SU-DHL-6 (cell line): ENCODE results near the gene DAAM1.

ENCODE experiments used
- EZH2phosphoT487 ChIP-seq: fragments of 200-600 bp; sonication (generic), shearing (Covaris generic); conservative IDR thresholded peaks from 2 replicates; pipeline ENCODE4 v1.6.1; 2018; ENCODE audit warnings: mild to moderate bottlenecking, antibody characterized with exemption, low read length, moderate library complexity, mixed read lengths
- TF ChIP-seq, protein P1 (sequence below): fragments of 200-600 bp; sonication (generic); IDR thresholded peaks from one replicate; pipeline ENCODE4 v1.5.1; 2017; ENCODE audit warnings: antibody characterized with exemption, mild to moderate bottlenecking, low read length, moderate library complexity; ENCODE audit not compliant: insufficient read depth, poor library complexity, severe bottlenecking

GRCh38 chr14:59214702-59215302 is 26.3 kb downstream of the DAAM1 start:
- TF ChIP-seq, protein P1, sequence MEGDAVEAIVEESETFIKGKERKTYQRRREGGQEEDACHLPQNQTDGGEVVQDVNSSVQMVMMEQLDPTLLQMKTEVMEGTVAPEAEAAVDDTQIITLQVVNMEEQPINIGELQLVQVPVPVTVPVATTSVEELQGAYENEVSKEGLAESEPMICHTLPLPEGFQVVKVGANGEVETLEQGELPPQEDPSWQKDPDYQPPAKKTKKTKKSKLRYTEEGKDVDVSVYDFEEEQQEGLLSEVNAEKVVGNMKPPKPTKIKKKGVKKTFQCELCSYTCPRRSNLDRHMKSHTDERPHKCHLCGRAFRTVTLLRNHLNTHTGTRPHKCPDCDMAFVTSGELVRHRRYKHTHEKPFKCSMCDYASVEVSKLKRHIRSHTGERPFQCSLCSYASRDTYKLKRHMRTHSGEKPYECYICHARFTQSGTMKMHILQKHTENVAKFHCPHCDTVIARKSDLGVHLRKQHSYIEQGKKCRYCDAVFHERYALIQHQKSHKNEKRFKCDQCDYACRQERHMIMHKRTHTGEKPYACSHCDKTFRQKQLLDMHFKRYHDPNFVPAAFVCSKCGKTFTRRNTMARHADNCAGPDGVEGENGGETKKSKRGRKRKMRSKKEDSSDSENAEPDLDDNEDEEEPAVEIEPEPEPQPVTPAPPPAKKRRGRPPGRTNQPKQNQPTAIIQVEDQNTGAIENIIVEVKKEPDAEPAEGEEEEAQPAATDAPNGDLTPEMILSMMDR, result no peak
- no peak for TF ChIP-seq EZH2phosphoT487
